ENCODE measurements around the gene KRI1.

DNA sequence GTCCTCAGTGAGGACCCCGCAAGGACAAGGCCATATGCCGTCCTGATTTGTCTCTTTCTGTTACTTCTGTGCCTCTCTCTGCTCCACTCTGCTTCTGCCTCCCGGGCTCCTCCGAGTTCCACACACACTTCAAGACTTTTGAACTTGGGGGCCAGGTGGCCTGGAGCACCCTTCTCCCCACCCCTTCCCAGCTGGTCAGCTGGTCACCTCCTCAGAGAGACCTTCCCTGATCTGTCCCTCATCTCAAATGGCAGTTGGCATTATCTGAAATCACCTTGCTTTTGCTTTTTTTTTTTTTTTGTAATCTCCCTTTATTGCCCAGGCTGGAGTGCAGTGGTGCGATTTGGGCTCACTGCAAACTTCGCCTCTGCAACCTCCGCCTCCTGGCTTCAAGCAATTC, 46.4 kb downstream of the KRI1 start:
- TF ChIP-seq POLR2A (IDR thresholded peaks at IDR 0.05) = no peak
- no peak for TF ChIP-seq POLR2AphosphoS5 (IDR thresholded peaks at IDR 0.05)
- TF ChIP-seq, protein P1, sequence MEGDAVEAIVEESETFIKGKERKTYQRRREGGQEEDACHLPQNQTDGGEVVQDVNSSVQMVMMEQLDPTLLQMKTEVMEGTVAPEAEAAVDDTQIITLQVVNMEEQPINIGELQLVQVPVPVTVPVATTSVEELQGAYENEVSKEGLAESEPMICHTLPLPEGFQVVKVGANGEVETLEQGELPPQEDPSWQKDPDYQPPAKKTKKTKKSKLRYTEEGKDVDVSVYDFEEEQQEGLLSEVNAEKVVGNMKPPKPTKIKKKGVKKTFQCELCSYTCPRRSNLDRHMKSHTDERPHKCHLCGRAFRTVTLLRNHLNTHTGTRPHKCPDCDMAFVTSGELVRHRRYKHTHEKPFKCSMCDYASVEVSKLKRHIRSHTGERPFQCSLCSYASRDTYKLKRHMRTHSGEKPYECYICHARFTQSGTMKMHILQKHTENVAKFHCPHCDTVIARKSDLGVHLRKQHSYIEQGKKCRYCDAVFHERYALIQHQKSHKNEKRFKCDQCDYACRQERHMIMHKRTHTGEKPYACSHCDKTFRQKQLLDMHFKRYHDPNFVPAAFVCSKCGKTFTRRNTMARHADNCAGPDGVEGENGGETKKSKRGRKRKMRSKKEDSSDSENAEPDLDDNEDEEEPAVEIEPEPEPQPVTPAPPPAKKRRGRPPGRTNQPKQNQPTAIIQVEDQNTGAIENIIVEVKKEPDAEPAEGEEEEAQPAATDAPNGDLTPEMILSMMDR (IDR thresholded peaks at IDR 0.05) = no peak

Data from gastroesophageal sphincter (tissue), 3 donors.